GM21360 (cell line): ENCODE measurements around the gene IRAG1.

ENCODE experiments used
- ATAC-seq: cut with Tn5 transposase; IDR thresholded peaks from one replicate; pipeline ENCODE4 v1.9.1; 2021; ENCODE audit warnings: mild to moderate bottlenecking, moderate library complexity; ENCODE audit not compliant: unreplicated experiment

Gene IRAG1

DNA sequence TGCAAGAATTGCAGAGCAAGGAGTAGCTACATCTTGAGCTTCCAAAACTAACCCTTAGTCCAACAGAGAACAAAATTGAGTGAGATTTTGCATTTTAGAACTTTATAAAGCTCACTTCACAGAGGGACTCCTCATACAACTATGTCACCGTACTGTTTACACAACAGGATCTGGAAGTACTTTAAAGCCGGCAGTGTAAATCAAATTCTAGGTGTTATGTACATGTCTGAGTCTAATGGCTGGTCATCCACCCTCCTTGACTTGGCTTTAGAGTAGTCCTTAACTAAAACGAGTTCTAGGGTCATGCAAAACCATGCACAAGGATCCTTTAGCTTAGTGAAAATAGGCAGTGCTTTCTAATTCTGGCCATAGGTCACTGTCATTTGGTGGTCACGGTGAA, 23.5 kb downstream of the IRAG1 start:
- no peak for ATAC-seq

DNA sequence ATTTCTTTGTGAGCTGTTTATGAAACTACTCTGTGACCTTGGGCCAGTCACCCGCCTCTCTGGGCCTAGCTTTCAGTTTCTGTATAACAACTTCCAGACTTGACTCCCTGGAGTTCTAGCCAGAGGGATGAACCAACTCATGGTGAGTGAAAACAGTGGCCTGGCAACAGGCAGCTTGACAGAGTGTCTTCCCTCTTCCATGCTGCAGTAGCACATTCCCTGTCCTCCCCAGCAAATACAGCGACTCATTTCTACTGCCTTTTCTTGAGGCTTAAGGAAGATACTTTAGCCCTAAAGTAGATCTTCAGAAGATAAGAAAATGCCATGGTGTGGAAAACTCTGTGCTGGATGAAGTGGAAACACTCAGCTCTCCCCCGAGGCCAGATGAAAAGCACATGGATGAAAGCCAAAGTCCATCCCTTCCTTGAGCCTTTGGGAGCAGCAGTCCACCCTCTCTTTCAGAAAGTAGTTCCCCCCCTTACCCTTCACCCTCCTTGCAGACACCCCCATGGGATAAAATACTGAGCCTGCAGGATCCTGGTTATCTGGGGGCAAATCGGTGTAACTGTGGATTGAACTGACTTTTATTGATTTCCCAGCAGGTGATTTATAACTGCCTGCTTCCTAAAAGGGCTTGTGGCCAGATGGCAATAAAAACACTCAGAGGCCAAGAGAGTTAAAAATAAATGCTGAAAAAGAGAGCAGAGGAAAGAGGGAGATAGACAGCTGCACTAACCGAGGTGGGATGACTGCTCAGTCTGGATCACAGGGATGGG, 24.1 kb downstream of the IRAG1 start:
- ATAC-seq, result no peak

- no peak for ATAC-seq
Measured at GRCh38 chr11:10667521-10667885, 26.1 kb downstream of the IRAG1 start.

- no peak for ATAC-seq
Measured at GRCh38 chr11:10666556-10667520, 26.7 kb downstream of the IRAG1 start.

- no peak for ATAC-seq
Measured at GRCh38 chr11:10664496-10664895, 29.1 kb downstream of the IRAG1 start.

GRCh38 chr11:10663990-10664389, 29.6 kb downstream of the IRAG1 start:
- ATAC-seq, result no peak

DNA sequence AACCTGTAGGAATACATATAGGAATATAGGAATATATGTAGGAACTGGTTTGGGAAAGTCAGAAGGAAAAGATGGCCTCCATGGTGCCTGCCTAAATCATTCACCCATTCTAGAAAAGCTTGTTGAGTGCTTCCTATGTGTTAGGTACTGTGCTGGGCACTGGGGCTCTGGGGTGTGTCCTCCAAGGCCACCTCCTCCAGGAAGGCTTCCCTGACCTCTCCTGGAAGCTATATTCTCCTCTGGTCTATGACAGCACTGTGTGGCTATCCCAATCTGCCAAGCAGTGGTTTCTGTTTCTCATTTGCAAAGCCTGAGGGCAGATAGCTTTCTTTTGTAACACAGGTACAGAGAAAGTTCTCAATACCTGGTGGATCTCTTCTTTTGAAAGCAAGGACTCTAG, 30.2 kb downstream of the IRAG1 start:
- ATAC-seq, result no peak

DNA sequence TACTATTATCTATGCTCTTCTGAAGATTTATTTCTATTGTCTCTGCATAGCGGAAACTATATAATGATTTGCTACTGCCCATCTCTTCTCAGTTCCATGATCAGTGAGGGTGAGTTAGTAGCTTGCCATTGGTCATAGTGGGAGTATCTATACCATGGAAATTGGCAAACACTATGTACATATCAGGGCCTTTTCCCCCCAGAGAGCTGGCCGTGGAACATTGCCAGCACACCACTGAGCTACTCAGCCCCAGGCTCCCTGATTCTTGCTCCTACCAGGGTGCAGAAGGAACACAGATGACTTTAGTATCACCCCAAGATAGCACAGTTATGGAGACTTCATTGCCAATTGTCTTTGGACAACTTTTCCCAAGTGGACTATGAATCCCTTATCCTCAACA, 33.2 kb downstream of the IRAG1 start:
- no peak for ATAC-seq

- no peak for ATAC-seq
Measured at GRCh38 chr11:10659339-10660216, 34.0 kb downstream of the IRAG1 start.

GRCh38 chr11:10658621-10659338, 34.8 kb downstream of the IRAG1 start:
- ATAC-seq, result no peak

- peak; percentile 48 for ATAC-seq
Measured at GRCh38 chr11:10657308-10658271, 36.0 kb downstream of the IRAG1 start.

DNA sequence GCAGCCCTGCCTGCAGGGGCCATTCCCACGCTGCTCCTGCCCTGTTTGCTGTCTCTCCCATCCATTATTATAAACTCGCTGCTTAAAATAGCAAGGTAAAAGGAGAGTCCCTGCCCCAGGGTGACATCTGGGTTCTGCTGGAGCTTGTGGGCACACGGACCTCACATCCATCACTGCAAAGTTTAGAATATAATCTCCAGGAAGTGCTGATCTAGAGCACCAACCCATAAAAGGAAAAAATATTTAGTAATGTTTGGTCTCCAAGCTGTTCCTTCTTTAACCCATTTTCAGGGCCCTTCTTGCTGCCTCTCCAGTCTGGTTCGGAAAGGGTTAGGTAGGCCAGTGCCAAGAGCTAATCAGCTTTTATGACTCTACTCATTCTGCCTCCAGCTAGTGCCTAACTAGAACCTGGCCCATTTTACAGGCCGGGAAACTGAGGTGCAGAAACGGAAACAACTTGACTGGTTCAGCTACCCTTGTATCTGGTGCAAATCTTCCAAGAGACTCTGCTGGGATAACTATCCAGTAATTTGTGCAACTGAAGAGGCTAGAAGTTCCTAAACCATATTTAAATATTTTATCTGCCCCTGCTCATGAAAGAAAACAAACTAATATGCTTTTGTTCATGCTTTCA, 37.5 kb downstream of the IRAG1 start:
- ATAC-seq, result no peak

- ATAC-seq, result no peak
Measured at GRCh38 chr11:10655227-10655626, 38.3 kb downstream of the IRAG1 start.

GRCh38 chr11:10654811-10655150, 38.8 kb downstream of the IRAG1 start:
- ATAC-seq, result no peak

GRCh38 chr11:10653946-10654810, 39.4 kb downstream of the IRAG1 start:
- peak; percentile 49 for ATAC-seq

- ATAC-seq, result no peak
Measured at GRCh38 chr11:10653261-10653660, 40.3 kb downstream of the IRAG1 start.

- no peak for ATAC-seq
Measured at GRCh38 chr11:10651656-10652361, 41.7 kb downstream of the IRAG1 start.
